ENCODE data around the gene ZC3HAV1.

ZC3HAV1 gene

DNA sequence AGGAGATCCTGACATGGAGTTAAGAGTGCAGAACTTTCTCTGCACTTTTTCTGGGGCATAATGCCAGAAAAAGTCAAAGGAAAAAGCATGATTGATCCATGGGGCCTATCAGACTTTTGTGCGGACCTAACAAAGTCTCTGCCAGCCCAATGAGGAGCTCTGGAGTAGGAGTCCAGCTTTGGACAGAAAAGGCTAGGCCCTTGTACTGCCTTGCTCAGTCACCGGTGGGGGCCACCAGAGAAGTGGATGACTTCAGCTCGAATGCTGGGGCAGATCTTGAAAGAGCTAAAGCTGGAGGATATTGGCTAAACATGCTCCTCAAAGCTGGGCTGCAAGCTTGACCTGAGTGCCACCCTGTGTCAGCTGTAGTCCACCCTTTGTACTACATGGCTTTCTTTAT, 2.8 kb upstream of the ZC3HAV1 start:
- Histone ChIP-seq H3K27ac (peak overlapping the region; percentile 94), H3K4me1 (ENCODE audit: control insufficient read depth in 1 of 2, insufficient read depth in 1 of 2, low read depth in 1 of 2, low read length in 1 of 2) (peaks cover 17 to 20% of the 10 kb centered on the region in 2 experiments), H3K36me3 (no peaks in the 10 kb centered on the region), H3K27me3 (no peaks in the 10 kb centered on the region), H3K4me3 (ENCODE audit: low read depth in 1 of 2, low read length in 1 of 2) (no peak overlapping the region), H3K9me3 (no peaks in the 10 kb centered on the region)
- TF ChIP-seq, protein P1, sequence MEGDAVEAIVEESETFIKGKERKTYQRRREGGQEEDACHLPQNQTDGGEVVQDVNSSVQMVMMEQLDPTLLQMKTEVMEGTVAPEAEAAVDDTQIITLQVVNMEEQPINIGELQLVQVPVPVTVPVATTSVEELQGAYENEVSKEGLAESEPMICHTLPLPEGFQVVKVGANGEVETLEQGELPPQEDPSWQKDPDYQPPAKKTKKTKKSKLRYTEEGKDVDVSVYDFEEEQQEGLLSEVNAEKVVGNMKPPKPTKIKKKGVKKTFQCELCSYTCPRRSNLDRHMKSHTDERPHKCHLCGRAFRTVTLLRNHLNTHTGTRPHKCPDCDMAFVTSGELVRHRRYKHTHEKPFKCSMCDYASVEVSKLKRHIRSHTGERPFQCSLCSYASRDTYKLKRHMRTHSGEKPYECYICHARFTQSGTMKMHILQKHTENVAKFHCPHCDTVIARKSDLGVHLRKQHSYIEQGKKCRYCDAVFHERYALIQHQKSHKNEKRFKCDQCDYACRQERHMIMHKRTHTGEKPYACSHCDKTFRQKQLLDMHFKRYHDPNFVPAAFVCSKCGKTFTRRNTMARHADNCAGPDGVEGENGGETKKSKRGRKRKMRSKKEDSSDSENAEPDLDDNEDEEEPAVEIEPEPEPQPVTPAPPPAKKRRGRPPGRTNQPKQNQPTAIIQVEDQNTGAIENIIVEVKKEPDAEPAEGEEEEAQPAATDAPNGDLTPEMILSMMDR (IDR thresholded peaks at IDR 0.05): no peak

DNA sequence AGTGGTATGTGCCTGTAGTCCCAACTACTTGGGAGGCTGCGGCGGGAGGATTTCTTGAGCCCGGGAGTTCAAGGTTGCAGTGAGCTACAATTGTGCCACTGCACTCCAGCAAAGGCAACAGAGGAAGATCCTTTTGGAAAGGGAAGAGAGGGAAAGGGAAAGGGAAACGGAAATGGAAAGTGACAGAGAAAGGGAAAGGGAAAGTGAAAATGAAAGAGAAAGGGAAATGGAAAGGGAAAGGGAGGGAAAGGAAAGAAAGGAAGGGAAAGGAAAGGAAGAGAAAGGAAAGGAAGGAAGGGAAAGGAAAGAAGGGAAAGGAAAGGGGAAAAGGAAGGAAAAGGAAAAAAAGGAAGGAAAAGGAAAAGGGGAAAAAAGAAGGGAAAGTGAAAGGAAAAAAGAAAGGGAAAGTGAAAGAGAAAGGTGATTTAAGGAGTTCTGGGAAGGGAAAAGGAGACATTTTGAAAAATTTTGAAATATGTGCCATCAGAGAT, 2.3 kb upstream of the ZC3HAV1 start:
- Histone ChIP-seq H3K36me3 (no peaks in the 10 kb centered on the region), H3K9me3 (no peaks in the 10 kb centered on the region), H3K27me3 (no peaks in the 10 kb centered on the region), H3K4me3 (ENCODE audit: low read depth in 1 of 2, low read length in 1 of 2) (no peak overlapping the region), H3K4me1 (ENCODE audit: control insufficient read depth in 1 of 2, insufficient read depth in 1 of 2, low read depth in 1 of 2, low read length in 1 of 2) (peaks cover 14 to 21% of the 10 kb centered on the region in 2 experiments), H3K27ac (peak overlapping the region; percentile 94)
- TF ChIP-seq, protein P1 (IDR thresholded peaks at IDR 0.05): no peak

DNA sequence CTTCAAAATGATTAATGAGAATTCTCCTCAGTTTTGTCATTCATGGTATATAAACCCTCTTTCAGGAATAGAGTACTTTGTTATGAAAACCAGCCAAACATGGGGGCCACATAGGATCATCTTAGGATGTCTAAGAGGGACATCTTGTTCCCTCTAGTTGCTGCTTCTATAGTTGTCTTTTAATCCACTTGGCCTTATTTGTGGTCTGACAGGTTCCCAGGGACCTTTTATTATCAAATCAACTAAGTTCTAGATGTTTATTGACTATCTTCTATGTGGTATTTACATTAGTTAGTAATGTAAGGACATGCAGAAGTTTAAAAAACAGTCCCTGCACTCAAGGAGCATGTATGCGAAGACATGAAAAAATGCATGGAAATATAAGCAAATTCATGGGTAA, 1.6 kb upstream of the ZC3HAV1 start:
- TF ChIP-seq, protein P1 (IDR thresholded peaks at IDR 0.05): no peak
- Histone ChIP-seq H3K36me3 (no peaks in the 10 kb centered on the region), H3K9me3 (no peaks in the 10 kb centered on the region), H3K27ac (peak overlapping the region; percentile 94), H3K4me1 (ENCODE audit: control insufficient read depth in 1 of 2, insufficient read depth in 1 of 2, low read depth in 1 of 2, low read length in 1 of 2) (peaks cover 21 to 27% of the 10 kb centered on the region in 2 experiments), H3K4me3 (ENCODE audit: low read depth in 1 of 2, low read length in 1 of 2) (no peak overlapping the region), H3K27me3 (no peaks in the 10 kb centered on the region)

DNA sequence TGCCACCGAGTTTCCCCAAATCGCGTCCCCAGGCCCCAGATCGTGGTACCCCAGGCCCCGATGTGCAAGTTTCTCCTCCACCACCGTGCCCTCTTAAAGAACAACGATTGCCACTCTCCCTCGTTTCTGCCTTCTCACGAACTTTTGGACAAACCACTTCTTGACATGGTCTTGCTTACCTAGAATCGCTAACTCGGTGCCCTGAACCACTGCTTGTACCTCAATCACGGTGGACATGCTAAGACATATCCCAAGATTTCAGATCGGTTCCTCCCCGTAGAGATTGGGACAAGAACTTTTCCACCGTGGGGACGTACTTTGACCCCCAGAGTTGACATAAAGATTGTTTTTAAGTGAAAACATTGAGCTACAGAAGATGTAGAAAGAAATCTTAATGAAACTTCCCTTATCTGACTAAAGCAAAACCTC, 477 bp upstream of the ZC3HAV1 start:
- Histone ChIP-seq H3K36me3 (no peaks in the 10 kb centered on the region), H3K4me3 (ENCODE audit: low read depth in 1 of 2, low read length in 1 of 2) (peak overlapping the region; percentile 79 to 85), H3K4me1 (ENCODE audit: control insufficient read depth in 1 of 2, insufficient read depth in 1 of 2, low read depth in 1 of 2, low read length in 1 of 2) (peaks cover 33 to 39% of the 10 kb centered on the region in 2 experiments), H3K27me3 (no peaks in the 10 kb centered on the region), H3K9me3 (no peaks in the 10 kb centered on the region), H3K27ac (peak overlapping the region; percentile 94)
- TF ChIP-seq, protein P1 (IDR thresholded peaks at IDR 0.05): no peak

DNA sequence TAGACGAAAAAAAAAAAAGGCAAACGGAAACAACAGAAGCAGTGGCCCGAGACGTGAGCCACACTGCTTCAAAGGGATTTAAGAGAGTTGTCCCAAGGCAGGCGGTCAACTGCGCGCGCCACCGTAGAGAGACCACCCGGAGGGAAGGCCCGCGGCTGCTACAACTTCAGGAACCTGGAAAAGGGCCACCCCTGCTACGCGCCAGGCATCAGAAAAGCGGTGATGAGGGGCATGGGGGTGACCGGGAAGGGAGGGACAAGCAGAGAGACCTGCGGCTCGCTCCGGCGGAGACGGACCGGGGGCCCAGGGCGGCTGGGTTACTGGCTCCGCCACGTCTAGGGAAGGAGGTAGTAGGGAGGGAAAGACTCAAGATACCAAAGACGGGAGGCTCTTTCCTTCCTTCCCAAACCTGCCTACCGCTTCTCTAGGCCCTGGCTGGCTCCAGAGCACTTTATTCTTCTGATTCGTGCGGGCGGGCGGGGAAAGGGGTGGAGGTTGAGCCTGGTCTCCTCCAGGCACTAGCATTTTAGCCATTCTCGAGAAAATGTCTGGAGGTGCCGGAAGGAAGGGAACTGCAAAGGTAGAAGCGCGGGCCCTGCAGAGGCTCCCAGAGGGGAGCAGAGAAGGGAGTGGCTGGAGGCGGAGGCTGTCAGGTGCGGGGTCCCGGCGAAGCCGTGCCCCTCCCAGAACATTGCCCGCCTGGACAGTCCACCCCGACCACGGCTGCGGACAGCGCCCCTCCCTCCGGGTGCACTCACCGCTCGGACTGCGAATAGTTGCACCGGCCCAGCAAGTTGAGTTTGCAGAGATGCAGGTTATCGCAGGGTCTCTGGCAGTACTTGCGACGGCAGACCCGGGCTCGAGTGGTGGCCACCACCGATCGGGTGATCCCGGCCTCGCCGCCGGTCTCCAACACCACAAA, 993 bp downstream of the ZC3HAV1 start:
- Histone ChIP-seq H3K27ac (peak overlapping the region; percentile 94), H3K36me3 (no peaks in the 10 kb centered on the region), H3K4me3 (ENCODE audit: low read depth in 1 of 2, low read length in 1 of 2) (peak overlapping the region; percentile 79 to 85), H3K27me3 (no peaks in the 10 kb centered on the region), H3K4me1 (ENCODE audit: control insufficient read depth in 1 of 2, insufficient read depth in 1 of 2, low read depth in 1 of 2, low read length in 1 of 2) (peaks cover 41 to 51% of the 10 kb centered on the region in 2 experiments), H3K9me3 (no peaks in the 10 kb centered on the region)
- TF ChIP-seq, protein P1 (IDR thresholded peaks at IDR 0.05): no peak
